ENCODE results near the gene SLC10A1. TPM values are rescaled to one million over a fixed set of nuclear protein-coding genes. Genes with fewer than 3 reads are reported as not detected.

The SLC10A1 gene
- total and polyA plus RNA-seq, 7 donors = not detected

GRCh38 chr14:69755784-69756183 is 41.3 kb downstream of the SLC10A1 start:
- DNase-seq (no peak), ATAC-seq (no peak)
- intact Hi-C loops (cut with DNase I) = no loop called here
- no peak for TF ChIP-seq CTCF (IDR thresholded peaks at IDR 0.05)
- Histone ChIP-seq H3K27ac (no peak overlapping the region), H3K27me3 (ENCODE audit: insufficient read depth in 3 of 3, low read length in 2 of 3) (no peaks in the 10 kb centered on the region), H3K9me3 (no peaks in the 10 kb centered on the region), H3K4me1 (no peaks in the 10 kb centered on the region), H3K36me3 (ENCODE audit: insufficient read depth in 1 of 2, low read depth in 1 of 2) (no peaks in the 10 kb centered on the region), H3K4me3 (no peak overlapping the region)
- 72 to 80% (median 73%) methylated on average over 2 of the region's 2 CpGs for WGBS, 3 donors

GRCh38 chr14:69755296-69755695 is 41.7 kb downstream of the SLC10A1 start:
- no peaks in the 10 kb centered on the region for H3K27me3 ChIP-seq (ENCODE audit: insufficient read depth in 3 of 3, low read length in 2 of 3)
- TF ChIP-seq CTCF (IDR thresholded peaks at IDR 0.05) = no peak
- intact Hi-C loops (cut with DNase I) = no loop called here

GRCh38 chr14:69754487-69754886 is 42.6 kb downstream of the SLC10A1 start:
- Histone ChIP-seq H3K4me1 (no peaks in the 10 kb centered on the region), H3K9me3 (no peaks in the 10 kb centered on the region), H3K4me3 (no peak overlapping the region), H3K27me3 (ENCODE audit: insufficient read depth in 3 of 3, low read length in 2 of 3) (no peaks in the 10 kb centered on the region), H3K36me3 (ENCODE audit: insufficient read depth in 1 of 2, low read depth in 1 of 2) (no peaks in the 10 kb centered on the region), H3K27ac (no peak overlapping the region)
- 63 to 95% (median 95%) methylated on average over 2 of the region's 2 CpGs for WGBS, 3 donors
- no peak for TF ChIP-seq CTCF (IDR thresholded peaks at IDR 0.05)
- intact Hi-C loops (cut with DNase I) = no loop called here
- ATAC-seq (no peak), DNase-seq (no peak)

More at GRCh38 chr14:69755296-69755695, 41.7 kb downstream of the SLC10A1 start:
- H3K36me3 ChIP-seq (ENCODE audit: insufficient read depth in 1 of 2, low read depth in 1 of 2) = no peaks in the 10 kb centered on the region
- no peaks in the 10 kb centered on the region for H3K4me1 ChIP-seq
- no peak for DNase-seq
- no peak overlapping the region for H3K27ac ChIP-seq
- no peak overlapping the region for H3K4me3 ChIP-seq
- no peak for ATAC-seq
- no peaks in the 10 kb centered on the region for H3K9me3 ChIP-seq

GRCh38 chr14:69753860-69754259 is 43.2 kb downstream of the SLC10A1 start:
- WGBS, 3 donors = 88 to 96% (median 89%) methylated on average over 1 of the region's 1 CpG
- intact Hi-C loops (cut with DNase I) = no loop called here
- ATAC-seq = no peak

More at GRCh38 chr14:69753860-69754259, 43.2 kb downstream of the SLC10A1 start:
- no peaks in the 10 kb centered on the region for H3K4me1 ChIP-seq
- no peak for TF ChIP-seq CTCF (IDR thresholded peaks at IDR 0.05)
- no peaks in the 10 kb centered on the region for H3K27me3 ChIP-seq (ENCODE audit: insufficient read depth in 3 of 3, low read length in 2 of 3)
- no peak for DNase-seq
- H3K36me3 ChIP-seq (ENCODE audit: insufficient read depth in 1 of 2, low read depth in 1 of 2) = no peaks in the 10 kb centered on the region
- H3K4me3 ChIP-seq = no peak overlapping the region
- H3K9me3 ChIP-seq = no peaks in the 10 kb centered on the region
- H3K27ac ChIP-seq = no peak overlapping the region
